Choroid plexus epithelial cell (primary cell): ENCODE measurements around the gene ANKRD13B.

Experiments
- DNase-seq: peaks from one replicate; pipeline ENCODE4 v3.0.0-alpha.2; 2010; ENCODE audit warnings: low read depth
- H3K4me3 ChIP-seq: 2 replicates; pipeline ENCODE4 v1.5.1; 2011; ENCODE audit warnings: low read depth, mild to moderate bottlenecking, control low read depth, low read length, moderate library complexity
- TF ChIP-seq, protein P1 (sequence below): conservative IDR thresholded peaks from 2 replicates; pipeline ENCODE4 v1.5.1; 2011; ENCODE audit warnings: low read depth, mild to moderate bottlenecking, control low read depth, inconsistent platforms, low read length, moderate library complexity

ANKRD13B gene

GRCh38 chr17:29592850-29593551, at the start of gene ANKRD13B:
Gene ANKRD13B (plus strand): TSS chr17:29593132. CDS start chr17:29593622, 490 bp downstream.
- TF ChIP-seq, protein P1, sequence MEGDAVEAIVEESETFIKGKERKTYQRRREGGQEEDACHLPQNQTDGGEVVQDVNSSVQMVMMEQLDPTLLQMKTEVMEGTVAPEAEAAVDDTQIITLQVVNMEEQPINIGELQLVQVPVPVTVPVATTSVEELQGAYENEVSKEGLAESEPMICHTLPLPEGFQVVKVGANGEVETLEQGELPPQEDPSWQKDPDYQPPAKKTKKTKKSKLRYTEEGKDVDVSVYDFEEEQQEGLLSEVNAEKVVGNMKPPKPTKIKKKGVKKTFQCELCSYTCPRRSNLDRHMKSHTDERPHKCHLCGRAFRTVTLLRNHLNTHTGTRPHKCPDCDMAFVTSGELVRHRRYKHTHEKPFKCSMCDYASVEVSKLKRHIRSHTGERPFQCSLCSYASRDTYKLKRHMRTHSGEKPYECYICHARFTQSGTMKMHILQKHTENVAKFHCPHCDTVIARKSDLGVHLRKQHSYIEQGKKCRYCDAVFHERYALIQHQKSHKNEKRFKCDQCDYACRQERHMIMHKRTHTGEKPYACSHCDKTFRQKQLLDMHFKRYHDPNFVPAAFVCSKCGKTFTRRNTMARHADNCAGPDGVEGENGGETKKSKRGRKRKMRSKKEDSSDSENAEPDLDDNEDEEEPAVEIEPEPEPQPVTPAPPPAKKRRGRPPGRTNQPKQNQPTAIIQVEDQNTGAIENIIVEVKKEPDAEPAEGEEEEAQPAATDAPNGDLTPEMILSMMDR: no peak
- DNase-seq: no peak
- peak within 1 kb of the TSS; percentile 62 for H3K4me3 ChIP-seq

- DNase-seq: no peak
- H3K4me3 ChIP-seq: no peak overlapping the region
- TF ChIP-seq, protein P1: no peak
Observed at GRCh38 chr17:29544066-29544465, 48.9 kb upstream of the ANKRD13B start.

DNA sequence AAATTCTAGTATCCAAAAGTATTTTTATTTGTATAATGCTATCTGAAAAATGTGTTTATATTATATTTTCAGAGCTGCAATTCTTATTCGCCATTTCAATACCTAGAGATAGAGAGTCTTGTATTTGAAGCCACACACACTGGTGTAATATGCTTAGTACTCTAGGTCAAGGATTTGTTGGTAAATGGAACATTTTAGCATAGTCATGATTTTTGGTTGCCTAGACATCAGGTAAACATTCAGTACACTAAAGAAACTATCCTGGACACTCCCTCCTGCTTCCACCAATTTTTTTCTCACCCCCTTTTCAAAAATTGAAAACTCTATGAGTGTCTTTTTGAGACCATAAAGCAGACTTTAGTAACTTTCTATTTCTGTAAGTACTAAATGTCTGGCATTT, 46.8 kb upstream of the ANKRD13B start:
- H3K4me3 ChIP-seq: no peak overlapping the region
- DNase-seq: peak; percentile 45
- TF ChIP-seq, protein P1: no peak

DNA sequence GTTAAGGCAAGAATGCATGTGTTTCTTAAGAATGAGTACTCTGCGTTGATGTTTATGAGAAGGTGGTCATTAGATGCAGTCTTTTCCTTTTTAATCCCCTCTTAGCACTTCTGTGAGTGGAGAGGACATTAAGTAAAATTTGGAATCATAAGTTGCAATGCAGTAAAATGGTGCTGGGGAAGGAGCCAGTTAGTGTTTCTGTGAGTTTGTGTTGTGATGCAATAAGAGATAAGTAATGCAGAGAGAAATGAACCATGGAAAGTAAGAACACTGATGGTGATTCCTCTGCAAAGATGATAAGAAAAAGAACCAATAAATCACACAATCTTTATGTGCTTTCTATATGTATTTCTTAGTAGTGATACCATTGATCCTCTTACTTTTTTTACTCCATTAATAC, 46.1 kb upstream of the ANKRD13B start:
- TF ChIP-seq, protein P1: no peak
- DNase-seq: peak; percentile 45
- no peak overlapping the region for H3K4me3 ChIP-seq

DNA sequence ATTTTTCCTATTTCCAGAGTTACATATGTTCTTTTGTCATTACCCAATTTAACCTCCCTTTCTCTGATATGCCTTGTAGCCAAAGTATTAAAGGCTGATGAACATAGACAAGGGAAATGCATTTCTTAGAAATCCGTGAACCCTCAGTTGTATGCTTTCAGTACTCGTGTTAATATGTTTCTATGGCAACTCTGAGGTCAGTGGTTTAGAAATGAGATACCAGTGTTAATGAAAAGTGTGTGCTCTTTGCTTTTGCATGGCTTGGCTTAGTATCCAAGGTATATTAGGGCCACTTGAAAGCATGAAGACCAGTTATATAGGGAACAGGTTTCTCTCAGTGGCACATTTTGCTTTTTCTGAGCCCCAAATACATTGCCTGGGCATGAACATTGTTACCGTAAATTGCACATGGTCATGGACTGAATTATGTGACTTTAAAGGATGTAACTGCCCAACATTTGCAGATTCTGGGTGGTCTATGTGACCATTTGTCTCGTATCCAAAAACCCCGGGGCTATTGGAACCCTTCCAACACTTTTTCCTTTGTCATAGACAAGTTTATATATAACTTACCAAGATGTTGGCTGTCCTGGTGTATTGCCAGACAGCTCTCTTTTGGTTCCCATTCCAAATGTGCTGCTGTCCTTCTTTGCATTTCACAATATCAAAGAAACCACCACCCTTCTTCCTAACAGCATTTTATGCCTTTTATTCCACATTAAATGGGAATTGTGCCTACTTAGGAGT, 43.6 kb upstream of the ANKRD13B start:
- TF ChIP-seq, protein P1: no peak
- no peak overlapping the region for H3K4me3 ChIP-seq
- DNase-seq: peak; percentile 60

DNA sequence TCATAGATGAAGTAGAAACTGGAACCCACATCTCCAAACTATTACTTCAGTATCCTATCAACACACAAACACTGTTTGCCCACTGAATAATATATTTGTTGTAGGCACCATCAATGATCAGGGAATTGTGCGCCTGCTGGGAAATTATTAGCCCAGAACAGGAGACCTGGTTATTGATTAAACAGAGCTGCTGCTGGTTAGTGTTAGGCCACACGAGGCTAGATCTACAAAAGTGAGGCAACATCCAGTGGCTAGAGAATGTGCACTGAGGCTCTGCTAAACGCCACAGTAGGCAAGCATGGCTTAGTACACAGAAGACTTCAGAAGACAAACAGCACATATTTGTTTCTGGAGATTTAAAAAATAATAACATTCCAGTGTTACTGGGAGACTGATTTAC, 37.1 kb upstream of the ANKRD13B start:
- no peak overlapping the region for H3K4me3 ChIP-seq
- TF ChIP-seq, protein P1: no peak
- DNase-seq: no peak
